GM19025 (cell line): ENCODE results near the gene CPSF4L.

ENCODE experiments used
- ATAC-seq: cut with Tn5 transposase; IDR thresholded peaks from one replicate; pipeline ENCODE4 v1.9.1; 2021; ENCODE audit warnings: mild to moderate bottlenecking, low read depth, moderate library complexity; ENCODE audit not compliant: unreplicated experiment

Gene CPSF4L

GRCh38 chr17:73240561-73240960 is 21.1 kb downstream of the CPSF4L start:
- no peak for ATAC-seq

GRCh38 chr17:73237714-73238113 is 24.0 kb downstream of the CPSF4L start:
- ATAC-seq, result no peak

- ATAC-seq, result no peak
These were observed 26.9 kb downstream of the CPSF4L start for GRCh38 chr17:73234736-73235135.

- peak; percentile 9 for ATAC-seq
These were observed 28.9 kb downstream of the CPSF4L start for GRCh38 chr17:73232587-73233373.

GRCh38 chr17:73231841-73232586 is 29.7 kb downstream of the CPSF4L start:
- ATAC-seq, result peak; percentile 83

GRCh38 chr17:73231395-73231794 is 30.3 kb downstream of the CPSF4L start:
- no peak for ATAC-seq

GRCh38 chr17:73230088-73230487 is 31.6 kb downstream of the CPSF4L start:
- ATAC-seq, result no peak

GRCh38 chr17:73228748-73229236 is 32.9 kb downstream of the CPSF4L start:
- ATAC-seq, result no peak

- no peak for ATAC-seq
These were observed 33.7 kb downstream of the CPSF4L start for GRCh38 chr17:73227944-73228343.

GRCh38 chr17:73227379-73227778 is 34.3 kb downstream of the CPSF4L start:
- ATAC-seq, result no peak

- ATAC-seq, result no peak
These were observed 35.0 kb downstream of the CPSF4L start for GRCh38 chr17:73226556-73227172.

- ATAC-seq, result no peak
These were observed 36.9 kb downstream of the CPSF4L start for GRCh38 chr17:73224663-73225305.

GRCh38 chr17:73224237-73224636 is 37.4 kb downstream of the CPSF4L start:
- no peak for ATAC-seq

- no peak for ATAC-seq
These were observed 38.0 kb downstream of the CPSF4L start for GRCh38 chr17:73223626-73224230.

- ATAC-seq, result no peak
These were observed 46.2 kb downstream of the CPSF4L start for GRCh38 chr17:73215447-73215846.

GRCh38 chr17:73214851-73215250 is 46.8 kb downstream of the CPSF4L start:
- ATAC-seq, result no peak

- no peak for ATAC-seq
These were observed 47.7 kb downstream of the CPSF4L start for GRCh38 chr17:73214008-73214407.

- ATAC-seq, result no peak
These were observed 49.9 kb downstream of the CPSF4L start for GRCh38 chr17:73211745-73212144.

- no peak for ATAC-seq
These were observed 51.5 kb downstream of the CPSF4L start for GRCh38 chr17:73210002-73210678.

GRCh38 chr17:73209436-73209835 is 52.2 kb downstream of the CPSF4L start:
- ATAC-seq, result no peak
